Fibroblast of mammary gland (primary cell): ENCODE data around the gene BUD31.
"Not testable (repeated sequence)": the region's sequence is repeated elsewhere in the genome, so short reads cannot be mapped to it uniquely, and the experiment has no call there.

Experiments used
- DNase-seq: peaks from one replicate; pipeline ENCODE4 v3.0.0-alpha.2; 2010; ENCODE audit warnings: low read depth
- H3K4me3 ChIP-seq: 2 replicates; pipeline ENCODE4 v1.5.1; 2011; ENCODE audit warnings: low read depth, mild to moderate bottlenecking, low read length, moderate library complexity; ENCODE audit not compliant: control insufficient read depth
- CTCF ChIP-seq: conservative IDR thresholded peaks from 2 replicates; pipeline ENCODE4 v1.5.1; 2011; ENCODE audit warnings: low read depth, low read length, inconsistent platforms; ENCODE audit not compliant: control insufficient read depth, insufficient read depth

BUD31 gene

GRCh38 chr7:99409192-99409572, 413 bp downstream of the BUD31 start:
- no peak for DNase-seq
- TF ChIP-seq CTCF = no peak
- peak overlapping the region; percentile 98 for H3K4me3 ChIP-seq

- TF ChIP-seq CTCF = no peak
- peak overlapping the region; percentile 98 for H3K4me3 ChIP-seq
- no peak for DNase-seq
These were observed 1.0 kb downstream of the BUD31 start for GRCh38 chr7:99409806-99410205.

- TF ChIP-seq CTCF = no peak
- H3K4me3 ChIP-seq = no peak overlapping the region
- no peak for DNase-seq
These were observed 1.9 kb downstream of the BUD31 start for GRCh38 chr7:99410635-99411034.

GRCh38 chr7:99415513-99416127, 6.9 kb downstream of the BUD31 start:
- peak; percentile 59 for TF ChIP-seq CTCF
- peak; percentile 79 for DNase-seq
- not testable (repeated sequence) for H3K4me3 ChIP-seq

- no peak overlapping the region for H3K4me3 ChIP-seq
- TF ChIP-seq CTCF = no peak
These were observed 9.5 kb downstream of the BUD31 start for GRCh38 chr7:99418260-99418659.

GRCh38 chr7:99419323-99420021, 10.7 kb downstream of the BUD31 start:
- H3K4me3 ChIP-seq = no peak overlapping the region
- DNase-seq = no peak
- no peak for TF ChIP-seq CTCF

More at GRCh38 chr7:99418260-99418659, 9.5 kb downstream of the BUD31 start:
- no peak for DNase-seq
